DMS79 treated with DMSO at 0.1 percent for 48 hours (cell line): ENCODE measurements around the gene VWF.
A peak's percentile ranks its signal among the peaks of the same experiment; 100 is the strongest.
"Not testable (repeated sequence)": the region's sequence is repeated elsewhere in the genome, so short reads cannot be mapped to it uniquely, and the experiment has no call there.

ENCODE experiments used
- DNase-seq: peaks from one replicate; lab custom pipeline; 2025; lab: John Stamatoyannopoulos, UW

The VWF gene

DNA sequence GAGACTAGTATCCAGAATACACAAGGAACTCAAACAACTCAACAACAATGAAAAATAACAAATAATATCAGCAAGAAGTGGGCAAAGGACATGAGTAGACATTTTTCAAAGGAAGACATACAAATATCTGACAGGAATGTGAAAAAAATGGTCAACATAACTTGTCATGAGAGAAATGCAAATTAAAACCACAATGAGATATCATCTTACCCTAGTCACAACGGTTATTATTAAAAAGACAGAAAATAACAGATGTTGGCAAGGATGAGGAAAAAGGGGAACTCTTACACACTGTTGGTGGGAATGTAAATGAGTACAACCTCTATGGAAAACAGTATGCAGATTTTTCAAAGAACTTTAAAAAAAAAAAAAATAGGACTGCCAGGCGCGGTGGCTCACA, 20.4 kb downstream of the VWF start:
- no peak for DNase-seq

GRCh38 chr12:6102021-6102420, 22.4 kb downstream of the VWF start:
- not testable (repeated sequence) for DNase-seq

DNA sequence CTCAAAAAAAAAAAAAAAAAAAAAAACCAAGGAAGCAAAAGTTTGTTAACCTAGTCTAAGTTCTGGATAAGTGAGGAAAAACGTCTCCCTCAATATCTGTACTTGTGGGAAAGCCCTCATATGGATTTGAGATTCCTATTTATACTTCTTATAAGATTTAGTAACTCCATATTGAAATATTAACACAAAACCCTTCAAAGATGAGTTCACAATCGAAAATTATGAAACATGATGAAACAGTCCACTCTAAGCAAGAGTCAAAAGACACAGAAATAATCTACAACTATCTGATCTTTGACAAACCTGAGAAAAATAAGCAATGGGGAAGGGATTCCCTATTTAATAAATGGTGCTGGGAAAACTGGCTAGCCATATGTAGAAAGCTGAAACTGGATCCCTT, 25.2 kb downstream of the VWF start:
- DNase-seq: no peak

DNA sequence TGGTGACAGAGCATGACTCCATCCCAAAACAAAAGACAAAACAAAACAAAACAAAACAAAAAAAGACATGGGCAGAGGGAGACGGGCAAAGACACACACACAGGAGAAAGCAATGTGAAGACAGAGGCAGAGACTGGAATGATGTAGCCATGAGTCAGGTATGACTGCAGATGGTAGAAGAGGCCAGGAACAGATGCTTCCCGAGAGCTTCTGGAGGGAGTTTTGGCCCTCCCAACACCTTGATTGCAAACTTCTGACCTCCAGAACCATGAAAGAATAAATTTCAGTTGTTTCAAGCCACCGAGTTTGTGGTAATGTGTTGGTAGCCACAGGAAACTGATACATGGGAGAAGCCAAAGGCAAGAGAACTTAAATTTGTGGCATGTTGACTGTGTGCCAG, 27.1 kb downstream of the VWF start:
- no peak for DNase-seq

GRCh38 chr12:6096527-6096926, 27.9 kb downstream of the VWF start:
- no peak for DNase-seq

- no peak for DNase-seq
These were observed 29.2 kb downstream of the VWF start for GRCh38 chr12:6095269-6095668.

- DNase-seq: peak; percentile 72
These were observed 30.7 kb downstream of the VWF start for GRCh38 chr12:6093764-6094163.

DNA sequence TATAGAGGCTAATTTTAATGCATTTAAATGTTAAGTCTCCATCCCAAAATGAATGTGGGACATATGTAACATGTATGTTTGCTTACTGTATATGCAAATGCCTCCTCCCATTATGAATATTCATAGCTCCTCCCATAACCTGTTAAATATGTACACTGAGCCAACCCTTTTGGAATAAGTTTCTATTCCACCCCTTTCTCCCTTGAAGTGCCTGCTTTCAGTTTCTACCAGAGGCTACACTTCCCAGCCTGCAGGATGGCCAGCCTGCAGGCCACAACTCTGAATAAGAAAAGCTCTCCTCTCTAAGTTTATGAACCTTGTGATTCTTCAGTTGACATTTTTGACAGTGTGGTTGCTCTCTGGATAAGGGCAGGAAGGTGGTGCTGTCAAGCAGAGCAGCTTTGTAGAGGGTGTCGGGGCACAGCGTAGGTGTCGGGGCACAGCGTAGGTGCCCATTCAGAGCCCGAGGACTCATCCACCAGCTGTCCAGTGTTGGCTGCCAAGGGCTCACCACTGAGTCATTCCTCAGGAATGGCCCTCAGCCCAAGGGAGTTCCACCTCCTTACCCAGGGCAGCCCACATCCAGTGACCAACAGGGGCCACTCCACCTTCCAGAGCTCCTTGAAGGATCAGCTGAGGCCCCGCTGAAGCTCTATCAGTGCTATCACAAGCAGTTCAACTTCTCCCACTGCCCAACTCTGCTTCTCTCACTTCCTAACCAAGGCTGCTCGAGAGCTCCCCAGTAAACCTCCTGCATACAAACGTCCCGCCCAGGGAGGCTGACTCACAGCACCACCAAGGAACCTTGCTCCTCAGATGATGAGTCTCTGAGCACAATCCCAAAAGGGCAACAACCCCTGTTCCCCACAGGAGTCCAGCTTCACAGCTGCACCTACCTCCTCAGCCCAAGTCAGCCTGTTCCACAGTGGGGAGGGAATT, 31.4 kb downstream of the VWF start:
- DNase-seq: peak; percentile 31

GRCh38 chr12:6091786-6092566, 32.5 kb downstream of the VWF start:
- DNase-seq: no peak

GRCh38 chr12:6090803-6091202, 33.7 kb downstream of the VWF start:
- DNase-seq: peak; percentile 16

- DNase-seq: peak; percentile 96
These were observed 35.3 kb downstream of the VWF start for GRCh38 chr12:6088921-6089747.

- DNase-seq: no peak
These were observed 38.2 kb downstream of the VWF start for GRCh38 chr12:6086316-6086715.

GRCh38 chr12:6085841-6086240, 38.6 kb downstream of the VWF start:
- no peak for DNase-seq

GRCh38 chr12:6084969-6085450, 39.5 kb downstream of the VWF start:
- no peak for DNase-seq

DNA sequence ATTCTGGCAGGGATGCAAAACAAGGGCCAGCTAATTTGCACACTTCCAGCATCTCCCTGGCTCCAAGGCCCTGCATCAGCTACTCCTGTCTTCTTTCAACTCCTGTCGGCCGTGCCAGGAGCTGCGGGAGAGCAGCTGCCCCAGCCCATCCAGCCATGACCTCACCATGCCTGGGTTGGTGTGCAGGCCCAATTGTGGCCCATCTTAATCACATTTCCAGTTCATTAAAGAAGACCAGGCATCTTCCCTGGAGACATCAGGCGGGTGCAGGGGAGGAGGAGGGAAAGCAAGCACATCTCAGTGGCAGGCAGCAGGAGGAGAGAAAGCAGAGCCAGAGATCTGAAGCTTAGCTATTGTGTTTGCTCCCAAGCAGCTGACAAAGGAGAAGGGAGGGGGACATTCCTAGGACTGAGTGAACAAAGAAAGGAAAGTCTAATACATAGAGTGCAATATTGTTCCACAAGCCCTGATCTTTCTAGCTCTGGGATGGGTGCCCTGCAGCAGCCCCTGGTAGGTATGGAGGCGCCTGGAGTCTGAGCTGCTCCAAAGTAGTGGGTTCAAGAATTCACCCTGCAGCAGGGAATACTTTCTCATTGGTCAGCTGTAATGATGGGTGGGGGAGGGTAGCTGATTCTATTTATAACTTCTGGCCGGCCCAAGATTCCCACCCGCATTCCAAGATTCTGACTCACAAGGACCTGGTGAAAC, 40.1 kb downstream of the VWF start:
- DNase-seq: peak; percentile 75

DNA sequence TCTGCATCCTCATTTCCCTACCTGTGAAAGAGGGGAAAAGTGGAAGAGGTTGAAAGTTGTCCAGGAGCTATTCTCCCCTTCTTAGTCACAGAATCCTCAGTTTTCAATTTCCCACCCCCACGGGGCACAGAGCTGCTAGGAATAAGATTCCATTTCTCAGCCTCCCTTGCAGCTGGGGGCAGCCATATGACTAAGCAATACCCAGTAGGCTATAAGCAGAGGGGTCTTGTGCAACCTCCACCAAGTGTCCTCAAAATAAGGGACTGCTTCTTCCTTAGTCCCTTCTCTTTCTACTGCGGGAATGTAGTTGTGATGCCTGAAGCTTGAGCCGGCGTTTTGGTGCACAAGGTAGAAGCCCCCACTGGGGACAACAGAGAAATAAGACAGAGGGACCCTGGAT, 40.9 kb downstream of the VWF start:
- DNase-seq: no peak

DNA sequence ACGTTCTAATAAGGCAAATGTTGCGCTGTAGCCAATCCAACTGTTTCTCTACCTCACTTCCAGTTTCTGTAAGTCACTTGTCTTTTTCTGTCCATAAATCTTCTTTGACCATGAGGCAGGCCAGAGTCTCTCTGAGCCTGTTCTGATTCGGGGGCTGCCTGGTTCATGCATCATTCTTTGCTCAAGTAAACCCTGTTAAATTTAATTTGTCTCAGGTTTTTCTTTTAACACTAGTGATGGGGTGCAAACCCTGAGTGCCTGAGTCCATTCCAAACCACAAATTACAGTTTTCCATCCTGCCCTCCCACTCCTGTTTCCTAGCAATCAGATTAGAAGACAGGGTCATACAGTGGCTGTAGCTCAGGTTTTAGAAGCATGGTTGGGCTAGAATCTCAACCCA, 41.9 kb downstream of the VWF start:
- no peak for DNase-seq

DNA sequence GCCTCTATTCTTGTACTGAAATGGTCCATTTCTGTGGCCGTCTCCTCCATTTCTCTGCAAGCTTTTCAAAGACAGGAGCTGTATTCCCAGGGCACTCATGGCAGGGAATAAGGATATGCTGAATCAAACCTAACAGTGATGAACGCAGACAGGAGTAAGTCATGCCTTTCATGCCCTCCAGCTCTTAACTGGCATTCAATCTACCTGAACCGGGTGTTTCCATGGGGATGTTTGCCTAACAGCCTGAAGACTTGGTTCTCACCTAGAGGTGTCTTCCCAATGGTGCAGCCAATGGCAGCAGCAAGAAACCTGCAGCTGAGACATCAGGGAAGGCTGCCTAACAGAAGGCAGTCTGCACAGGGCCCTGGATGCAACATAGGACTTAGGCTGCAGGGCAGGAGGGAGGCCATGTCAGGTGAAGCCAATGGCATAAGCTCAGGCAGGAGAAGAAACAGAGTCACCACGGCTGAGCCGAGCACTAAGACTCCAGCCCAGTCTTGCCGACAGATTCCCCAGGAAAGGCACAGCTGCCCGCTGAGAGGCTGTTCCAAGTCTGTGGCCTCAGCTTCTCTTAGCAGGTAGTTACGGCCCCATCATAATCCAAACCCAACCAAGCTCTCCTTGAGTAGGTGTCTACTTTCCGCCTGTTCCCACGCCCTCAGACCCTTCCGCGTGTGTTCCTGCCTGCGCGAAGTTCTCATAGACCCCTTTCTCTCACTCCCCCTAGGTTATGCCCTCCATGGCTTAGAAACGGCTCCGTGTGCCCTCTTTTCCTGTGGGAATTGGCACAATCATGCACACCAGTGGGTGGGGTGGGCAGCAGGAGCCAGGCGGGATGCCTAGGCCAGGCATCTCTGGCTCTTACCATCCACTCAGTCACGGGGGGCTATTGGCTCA, 44.1 kb downstream of the VWF start:
- DNase-seq: peak; percentile 48

GRCh38 chr12:6078398-6079096, 45.9 kb downstream of the VWF start:
- peak; percentile 37 for DNase-seq

- DNase-seq: no peak
These were observed 46.8 kb downstream of the VWF start for GRCh38 chr12:6077692-6078083.
